Peyer's patch (tissue), 4 donors: ENCODE results near the gene C22orf42.

Experiments used
- CTCF ChIP-seq, 6 experiments: fragments of 450-650 bp in 4 of 6; fragments of 200-600 bp in 2 of 6; sonication (generic) in 1 of 6; IDR thresholded peaks; one replicate each; pipeline ENCODE4 v1.5.1; 2017 to 2019; ENCODE audit warnings: antibody characterized with exemption in 6 of 6, mild to moderate bottlenecking in 3 of 6, moderate library complexity in 1 of 6
- POLR2A ChIP-seq, 2 donors: fragments of 450-650 bp; IDR thresholded peaks; one replicate each; pipeline ENCODE4 v1.5.1; 2017; ENCODE audit warnings: antibody characterized with exemption in 2 of 2, mild to moderate bottlenecking in 2 of 2, moderate library complexity in 2 of 2

- TF ChIP-seq CTCF (IDR thresholded peaks at IDR 0.05) (no peak), POLR2A (IDR thresholded peaks at IDR 0.05) (no peak)
Measured at GRCh38 chr22:32127904-32128303, 31.2 kb downstream of the C22orf42 start.
